Endothelial cell of umbilical vein (primary cell): ENCODE results near the gene LCAT. TPM values are rescaled to one million over a fixed set of nuclear protein-coding genes. Genes with fewer than 3 reads are reported as not detected.
A peak's percentile ranks its signal among the peaks of the same experiment; 100 is the strongest.

Experiments
- BruUV-seq: library from RNA; stranded (reverse); fragments of 400-500 nt; replicated peaks from 2 replicates; lab custom pipeline; 2021; lab: Mats Ljungman, UMichigan
- CTCF ChIA-PET: fragments of 300-600, 350-600 bp; sonication (Branson Sonifier 250); formaldehyde crosslinking; loops from one replicate; lab custom pipeline; 2021; ENCODE audit warnings: antibody characterized with exemption, inconsistent platforms; lab: Charles Lee
- POLR2A ChIA-PET: fragments of 300-600, 350-600 bp; sonication (Branson Sonifier 250); formaldehyde crosslinking; loops from one replicate; lab custom pipeline; 2021; ENCODE audit warnings: antibody characterized with exemption, inconsistent platforms; lab: Charles Lee
- DNase-seq: peaks from one replicate; pipeline ENCODE4 v3.0.0-alpha.2; 2011; ENCODE audit warnings: low read depth, low spot score
- FAIRE-seq: peaks from 2 replicates; lab custom pipeline; 2011; peaks lifted over from hg19 to GRCh38; lab: Jason Lieb, UNC
- H2AFZ ChIP-seq: 2 replicates; pipeline ENCODE4 v1.6.0; 2012; ENCODE audit warnings: low read depth, low read length, control low read depth, inconsistent platforms
- H3K27ac ChIP-seq: 2 replicates; pipeline ENCODE4 v1.5.1; 2011; ENCODE audit warnings: low read depth, mild to moderate bottlenecking, control low read depth, low read length, moderate library complexity; ENCODE audit not compliant: insufficient read depth
- H3K27me3 ChIP-seq, 2 experiments: 2 replicates each; pipeline versions ENCODE4 v1.6.0 to v1.6.1; 2011; ENCODE audit warnings: low read length in 2 of 2, mixed read lengths in 1 of 2; ENCODE audit not compliant: control insufficient read depth in 2 of 2, insufficient read depth in 2 of 2
- H3K36me3 ChIP-seq, 2 experiments: 2 replicates in 1 of 2; 3 replicates in 1 of 2; pipeline ENCODE4 v1.5.1; 2011; ENCODE audit warnings: low read length in 2 of 2, mild to moderate bottlenecking in 1 of 2, moderate library complexity in 1 of 2; ENCODE audit not compliant: control insufficient read depth in 2 of 2, insufficient read depth in 2 of 2; ENCODE audit errors: extremely low read depth in 1 of 2
- H3K4me1 ChIP-seq: 3 replicates; pipeline ENCODE4 v1.5.1; 2011; ENCODE audit warnings: mild to moderate bottlenecking, low read length; ENCODE audit not compliant: control insufficient read depth, insufficient read depth; ENCODE audit errors: extremely low read depth
- H3K4me2 ChIP-seq: 2 replicates; pipeline ENCODE4 v1.6.1; 2011; ENCODE audit warnings: low read length, control low read depth, mixed read lengths; ENCODE audit not compliant: insufficient read depth
- H3K4me3 ChIP-seq, 3 experiments: fragments of 200-600 bp in 1 of 3; sonication (generic), shearing (Covaris generic) in 1 of 3; replicated peaks in 1 of 3; 2 replicates each; pipeline ENCODE4 v1.5.1; 2011 to 2016; ENCODE audit warnings: control low read depth in 3 of 3, low read length in 3 of 3, mild to moderate bottlenecking in 2 of 3, inconsistent platforms in 1 of 3, low read depth in 1 of 3, moderate library complexity in 1 of 3; ENCODE audit not compliant: insufficient read depth in 1 of 3
- H3K79me2 ChIP-seq: 2 replicates; pipeline ENCODE4 v1.6.0; 2012; ENCODE audit warnings: low read length, inconsistent platforms; ENCODE audit not compliant: control insufficient read depth, insufficient read depth
- H3K9ac ChIP-seq: replicated peaks from 2 replicates; pipeline ENCODE3; 2011; ENCODE audit warnings: low read length, control low read depth; ENCODE audit not compliant: insufficient read depth; ENCODE audit errors: extremely low read depth
- H3K9me1 ChIP-seq: replicated peaks from 3 replicates; pipeline ENCODE4 v1.6.0; 2011; ENCODE audit warnings: mild to moderate bottlenecking, low read length; ENCODE audit not compliant: control insufficient read depth, insufficient read depth; ENCODE audit errors: extremely low read depth
- H3K9me3 ChIP-seq: replicated peaks from 2 replicates; pipeline ENCODE4 v1.5.1; 2012; ENCODE audit warnings: low read length, inconsistent platforms; ENCODE audit not compliant: control insufficient read depth, insufficient read depth
- H4K20me1 ChIP-seq: replicated peaks from 2 replicates; pipeline ENCODE3; 2011; ENCODE audit warnings: mild to moderate bottlenecking, low read length; ENCODE audit not compliant: control insufficient read depth, insufficient read depth; ENCODE audit errors: extremely low read depth
- EZH2 ChIP-seq: IDR thresholded peaks from 2 replicates; pipeline ENCODE4 v1.6.1; 2012; ENCODE audit warnings: borderline replicate concordance, low read depth, mild to moderate bottlenecking, moderate library complexity, low read length, inconsistent platforms; ENCODE audit not compliant: severe bottlenecking
- FOS ChIP-seq: IDR thresholded peaks from 2 replicates; pipeline ENCODE4 v1.6.1; 2011; ENCODE audit warnings: mild to moderate bottlenecking, low read length, moderate library complexity, borderline replicate concordance; ENCODE audit not compliant: insufficient read depth
- GATA2 ChIP-seq: IDR thresholded peaks from 2 replicates; pipeline ENCODE4 v1.7.0; 2011; ENCODE audit warnings: low read depth, mild to moderate bottlenecking, moderate library complexity, mixed read lengths, low read length; ENCODE audit not compliant: insufficient read length, insufficient read depth
- JUN ChIP-seq: IDR thresholded peaks from 2 replicates; pipeline ENCODE4 v1.6.1; 2011; ENCODE audit warnings: borderline replicate concordance, low read depth; ENCODE audit not compliant: insufficient read length, insufficient read depth
- MYC ChIP-seq: IDR thresholded peaks from one replicate; pipeline ENCODE4 v1.6.1; 2011; ENCODE audit warnings: mild to moderate bottlenecking, low read depth, low read length
- POLR2A ChIP-seq: IDR thresholded peaks from 2 replicates; pipeline ENCODE4 v1.6.1; 2012; ENCODE audit warnings: low read depth, mild to moderate bottlenecking, control low read depth, low read length
- POLR2AphosphoS5 ChIP-seq: IDR thresholded peaks from 2 replicates; pipeline ENCODE4 v1.6.1; 2012; ENCODE audit warnings: low read depth, mild to moderate bottlenecking, control low read depth, low read length, moderate library complexity; ENCODE audit not compliant: insufficient read depth
- dilution Hi-C: fragments of 300-500 bp; cut with MboI; formaldehyde crosslinking; loops from one replicate; pipeline ENCODE4 v1.15.0; 2019; ENCODE audit warnings: low sequenced_read_pairs; ENCODE audit not compliant: extremely low pct_ligation_motif_present
- intact Hi-C: fragments of 100-400 bp; cut with micrococcal nuclease; formaldehyde crosslinking; loops from one replicate; pipeline ENCODE4 v1.10.0; 2022
- polyA plus RNA-seq, 4 experiments: library from polyadenylated mRNA; depleted of rRNA in 3 of 4; stranded (reverse) in 3 of 4; unstranded in 1 of 4; fragments of >200 nt; gene quantifications; 2 replicates each; pipeline versions ENCODE4 v1.2.1 to v1.2.3, GENCODE V29; 2011 to 2012; ENCODE audit warnings: missing spikeins in 1 of 4
- total RNA-seq: library from RNA; stranded (reverse); gene quantifications from 2 replicates; pipeline ENCODE4 v1.2.3, GENCODE V29; 2021
- TF ChIP-seq, protein P1 (sequence below), 2 donors: IDR thresholded peaks; 1 replicate in 1 of 2; 2 replicates in 1 of 2; pipeline ENCODE4 v1.5.1; 2011; ENCODE audit warnings: low read length in 2 of 2, mild to moderate bottlenecking in 2 of 2, moderate library complexity in 2 of 2, control low read depth in 1 of 2, inconsistent platforms in 1 of 2, low read depth in 1 of 2; ENCODE audit not compliant: insufficient read depth in 1 of 2; ENCODE audit errors: extremely low read depth in 1 of 2
- TF ChIP-seq, protein P2 (sequence below): IDR thresholded peaks from 2 replicates; pipeline ENCODE4 v1.6.1; 2011; ENCODE audit not compliant: insufficient read depth, insufficient read length

LCAT gene
- total and polyA plus RNA-seq, 2 donors (not counting 3 experiments of a cell fraction or from before 2014, with no cell fraction given): 22.6 to 46.1 TPM

DNA sequence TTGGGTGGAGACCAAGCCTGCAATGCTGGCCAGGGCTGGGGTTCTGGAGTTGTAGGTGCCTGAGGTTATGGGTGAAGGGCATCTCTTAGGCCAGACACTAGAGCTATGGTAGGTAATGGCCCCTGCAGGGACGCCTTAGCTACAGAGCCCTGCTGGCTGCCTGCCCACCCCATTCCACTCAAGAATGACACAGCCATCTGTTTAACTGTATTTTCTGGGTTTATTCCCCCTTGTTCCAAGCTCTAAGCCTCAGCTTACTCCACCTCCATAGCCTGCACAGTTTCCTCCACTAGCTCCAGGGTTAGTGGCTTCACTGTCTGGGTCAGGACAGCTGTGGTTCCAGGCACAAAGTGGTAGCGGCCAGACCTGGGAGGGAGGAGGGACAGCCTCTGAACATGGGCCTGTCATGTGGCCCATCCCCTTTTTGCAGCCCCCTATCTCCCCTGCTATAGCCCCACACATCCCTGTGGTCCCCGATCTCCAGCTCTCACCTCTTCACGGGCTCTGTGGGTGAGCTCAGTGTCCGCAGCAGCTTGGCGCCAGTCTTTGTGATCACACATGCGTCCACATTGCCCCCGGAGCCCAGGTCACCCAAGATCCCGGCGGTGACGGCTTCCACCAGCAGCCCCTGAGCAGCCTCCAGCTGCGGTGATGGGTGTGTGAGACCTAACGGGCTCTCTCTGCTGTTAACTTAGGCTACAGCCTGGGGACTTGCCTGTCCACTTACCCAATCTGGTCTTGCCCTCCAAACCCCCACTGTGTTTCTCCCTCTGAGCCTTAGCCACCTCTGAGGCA is 9.4 kb downstream of the LCAT start:
- Histone ChIP-seq H3K4me2 (peak overlapping the region; percentile 78), H3K4me3 (peak overlapping the region in 1 of 3 experiments; percentile 58), H3K9me1 (no peaks in the 10 kb centered on the region), H3K36me3 (peaks cover 1 to 6% of the 10 kb centered on the region in 2 experiments), H4K20me1 (no peaks in the 10 kb centered on the region), H2AFZ (no peak overlapping the region), H3K27me3 (no peaks in the 10 kb centered on the region), H3K79me2 (no peaks in the 10 kb centered on the region), H3K4me1 (peaks cover 13% of the 10 kb centered on the region), H3K9ac (no peak overlapping the region), H3K27ac (no peak overlapping the region), H3K9me3 (no peaks in the 10 kb centered on the region)
- intact Hi-C loops: loop anchor here (1.0 kb wide), 1 partner anchor 87 kb away; the partner anchor contains the start of gene CENPT
- ChIA-PET CTCF (interaction anchor here (0.8 to 5.7 kb wide), 8 partner anchors 10 to 414 kb away, joined by 3 to 42 read pairs (median 6); partner anchors contain the start of gene NRN1L), POLR2A (interaction anchor here (1.1 kb wide), 1 partner anchor 10 kb away, joined by 5 read pairs; no protein-coding TSS in a partner anchor)
- no peak for TF ChIP-seq EZH2
- no peak for TF ChIP-seq FOS
- peak; percentile 28 for TF ChIP-seq POLR2AphosphoS5
- no TSS peak for BruUV-seq
- DNase-seq: no peak
- no peak for FAIRE-seq
- dilution Hi-C loops: no loop called here

DNA sequence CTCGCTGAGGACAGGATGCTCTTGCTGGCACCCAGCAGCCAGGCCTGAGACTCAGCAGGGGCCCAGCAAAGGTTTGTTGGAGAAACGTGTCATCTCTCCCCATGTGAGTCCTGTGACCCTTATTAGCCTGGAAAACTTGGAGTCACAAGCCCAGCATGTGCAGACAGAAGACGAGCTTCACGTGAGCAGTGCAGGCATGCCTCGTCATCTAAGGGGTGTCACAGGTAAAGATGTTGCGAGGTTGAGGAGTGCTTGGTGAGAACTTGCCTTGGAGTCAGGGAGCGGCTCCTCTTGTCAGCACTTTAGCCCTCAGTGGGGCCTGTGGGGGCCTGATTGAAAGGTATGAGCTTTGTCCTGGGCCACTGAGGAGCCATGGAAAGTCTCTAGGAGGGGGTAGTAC is 10.1 kb downstream of the LCAT start:
- H4K20me1 ChIP-seq: no peaks in the 10 kb centered on the region
- ChIA-PET POLR2A (no interaction called here), CTCF (interaction anchor here (0.9 to 5.7 kb wide), 7 partner anchors 9 to 413 kb away, joined by 3 to 42 read pairs (median 6); partner anchors contain the start of gene NRN1L)
- no peaks in the 10 kb centered on the region for H3K9me1 ChIP-seq
- no peak overlapping the region for H3K4me2 ChIP-seq
- H3K27me3 ChIP-seq: no peaks in the 10 kb centered on the region
- no peak for DNase-seq
- H3K79me2 ChIP-seq: no peaks in the 10 kb centered on the region
- peaks cover 13% of the 10 kb centered on the region for H3K4me1 ChIP-seq
- dilution Hi-C loops: no loop called here
- H3K4me3 ChIP-seq: no peak overlapping the region
- no peak overlapping the region for H3K9ac ChIP-seq
- intact Hi-C loops: no loop called here
- no peak overlapping the region for H3K27ac ChIP-seq
- no TSS peak for BruUV-seq
- TF ChIP-seq, protein P1, sequence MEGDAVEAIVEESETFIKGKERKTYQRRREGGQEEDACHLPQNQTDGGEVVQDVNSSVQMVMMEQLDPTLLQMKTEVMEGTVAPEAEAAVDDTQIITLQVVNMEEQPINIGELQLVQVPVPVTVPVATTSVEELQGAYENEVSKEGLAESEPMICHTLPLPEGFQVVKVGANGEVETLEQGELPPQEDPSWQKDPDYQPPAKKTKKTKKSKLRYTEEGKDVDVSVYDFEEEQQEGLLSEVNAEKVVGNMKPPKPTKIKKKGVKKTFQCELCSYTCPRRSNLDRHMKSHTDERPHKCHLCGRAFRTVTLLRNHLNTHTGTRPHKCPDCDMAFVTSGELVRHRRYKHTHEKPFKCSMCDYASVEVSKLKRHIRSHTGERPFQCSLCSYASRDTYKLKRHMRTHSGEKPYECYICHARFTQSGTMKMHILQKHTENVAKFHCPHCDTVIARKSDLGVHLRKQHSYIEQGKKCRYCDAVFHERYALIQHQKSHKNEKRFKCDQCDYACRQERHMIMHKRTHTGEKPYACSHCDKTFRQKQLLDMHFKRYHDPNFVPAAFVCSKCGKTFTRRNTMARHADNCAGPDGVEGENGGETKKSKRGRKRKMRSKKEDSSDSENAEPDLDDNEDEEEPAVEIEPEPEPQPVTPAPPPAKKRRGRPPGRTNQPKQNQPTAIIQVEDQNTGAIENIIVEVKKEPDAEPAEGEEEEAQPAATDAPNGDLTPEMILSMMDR (IDR thresholded peaks at IDR 0.05; ENCODE audit: extremely low read depth in 1 of 2, insufficient read depth in 1 of 2, low read depth in 1 of 2, low read length in 2 of 2): no peak
- TF ChIP-seq POLR2AphosphoS5: no peak
- TF ChIP-seq, protein P2, sequence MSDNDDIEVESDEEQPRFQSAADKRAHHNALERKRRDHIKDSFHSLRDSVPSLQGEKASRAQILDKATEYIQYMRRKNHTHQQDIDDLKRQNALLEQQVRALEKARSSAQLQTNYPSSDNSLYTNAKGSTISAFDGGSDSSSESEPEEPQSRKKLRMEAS: no peak
- no peak for TF ChIP-seq FOS
- TF ChIP-seq GATA2: no peak
- no peak for TF ChIP-seq MYC
- no peak for TF ChIP-seq JUN
- TF ChIP-seq POLR2A: no peak
- TF ChIP-seq EZH2: no peak
- no peaks in the 10 kb centered on the region for H3K9me3 ChIP-seq
- no peak overlapping the region for H2AFZ ChIP-seq
- H3K36me3 ChIP-seq: peaks cover 0 to 5% of the 10 kb centered on the region in 2 experiments
- no peak for FAIRE-seq
